SU-DHL-6 (cell line): ENCODE data around the gene NRG3.

Source experiments
- CTCF ChIP-seq: fragments of 200-600 bp; sonication (generic); IDR thresholded peaks from one replicate; pipeline ENCODE4 v1.5.1; 2017; ENCODE audit warnings: antibody characterized with exemption, mild to moderate bottlenecking, low read length, moderate library complexity; ENCODE audit not compliant: insufficient read depth, poor library complexity, severe bottlenecking
- EZH2phosphoT487 ChIP-seq: fragments of 200-600 bp; sonication (generic), shearing (Covaris generic); conservative IDR thresholded peaks from 2 replicates; pipeline ENCODE4 v1.6.1; 2018; ENCODE audit warnings: mild to moderate bottlenecking, antibody characterized with exemption, low read length, moderate library complexity, mixed read lengths

GRCh38 chr10:81984428-81984827, 109.4 kb downstream of the NRG3 start:
- TF ChIP-seq CTCF (no peak), EZH2phosphoT487 (no peak)
